Kidney (tissue), 22 donors: ENCODE data around the gene IL23R. TPM values are rescaled to one million over a fixed set of nuclear protein-coding genes. Genes with fewer than 3 reads are reported as not detected.

Experiments used
- DNase-seq, 5 donors: peaks; one replicate each; pipeline ENCODE4 v3.0.0-alpha.2; 2013 to 2020
- FAIRE-seq: peaks from 2 replicates; lab custom pipeline; 2012; peaks lifted over from hg19 to GRCh38; lab: Jason Lieb, UNC
- H3K27ac ChIP-seq, 2 donors: one replicate each; pipeline ENCODE4 v1.7.0; 2013; ENCODE audit warnings: low read depth in 2 of 2, low read length in 2 of 2, inconsistent platforms in 1 of 2
- H3K27me3 ChIP-seq: one replicate; pipeline ENCODE4 v1.7.1; 2013; ENCODE audit warnings: low read length, inconsistent platforms; ENCODE audit not compliant: control insufficient read depth, insufficient read depth
- H3K36me3 ChIP-seq, 3 donors: one replicate each; pipeline versions ENCODE4 v1.7.0 to v1.7.1; 2013; ENCODE audit warnings: low read length in 3 of 3, control low read depth in 1 of 3, inconsistent platforms in 1 of 3; ENCODE audit not compliant: insufficient read depth in 3 of 3, control insufficient read depth in 2 of 3
- H3K4me1 ChIP-seq, 3 donors: one replicate each; pipeline versions ENCODE4 v1.7.0 to v1.7.1; 2013; ENCODE audit warnings: low read length in 3 of 3, inconsistent platforms in 1 of 3, low read depth in 1 of 3; ENCODE audit not compliant: control insufficient read depth in 2 of 3, insufficient read depth in 2 of 3
- H3K4me3 ChIP-seq, 3 donors: one replicate each; pipeline versions ENCODE4 v1.7.0 to v1.8.1; 2013; ENCODE audit warnings: low read length in 3 of 3, control low read depth in 1 of 3, inconsistent platforms in 1 of 3
- H3K9ac ChIP-seq, 3 donors: one replicate each; pipeline versions ENCODE4 v1.7.0 to v1.7.1; 2013; ENCODE audit warnings: low read length in 3 of 3, control low read depth in 1 of 3, inconsistent platforms in 1 of 3
- H3K9me3 ChIP-seq, 3 donors: one replicate each; pipeline versions ENCODE4 v1.7.0 to v1.7.1; 2013; ENCODE audit warnings: low read length in 3 of 3, control low read depth in 1 of 3, inconsistent platforms in 1 of 3; ENCODE audit not compliant: control insufficient read depth in 2 of 3, insufficient read depth in 1 of 3
- intact Hi-C: fragments of 100-400 bp; cut with DNase I; formaldehyde crosslinking; loops from one replicate; pipeline ENCODE4 v1.11.1; 2022
- long read RNA-seq, 10 donors: library from polyadenylated mRNA in 1 of 10; unstranded in 1 of 10; transcript quantifications; one replicate each; pipeline ENCODE4 v2.0.0 and lab custom pipeline, GENCODE V29; 2021 to 2026
- polyA plus RNA-seq: library from polyadenylated mRNA; stranded (reverse); fragments of 350-450 nt; fragmentation: Illumina TruSeq; extraction: RNeasy Lipid Tissue Mini Kit (QIAGEN cat#74804); gene quantifications from one replicate; pipeline ENCODE4 v1.2.3, GENCODE V29; 2014; ENCODE audit warnings: low read depth, low replicate concordance; ENCODE audit not compliant: insufficient read depth
- total RNA-seq: library from RNA; stranded (reverse); fragmentation: NEBNext Ultra II Directional; extraction: Animal tissue kit (Norgen Biotek cat#: 25700); gene quantifications from one replicate; pipeline ENCODE4 v1.2.1, GENCODE V29; 2021
- TF ChIP-seq, protein P1 (sequence below): IDR thresholded peaks from 3 replicates; pipeline ENCODE4 v1.5.1; 2012; ENCODE audit warnings: mild to moderate bottlenecking, moderate library complexity, borderline replicate concordance; ENCODE audit not compliant: insufficient read depth; ENCODE audit errors: extremely low read depth
- donor health status: control.
- donor health status: control.
- donor health status: control.
- donor health status: control.
- donor health status: control.
- donor health status: DM: yes; HTN: yes; CAD: no.
- donor health status: Normal renal cell carcinoma (clear cell type).

IL23R gene
- total RNA-seq = 0.19 TPM
- polyA plus RNA-seq = not detected
- long read RNA-seq, donor 1 = 0 reads
- long read RNA-seq, donor 2 = 0 reads
- long read RNA-seq, donor 3 = 0 reads
- long read RNA-seq, donor 4 = 0 reads
- long read RNA-seq, donor 5 = 0 reads
- long read RNA-seq, donor 6 = 0 reads
- long read RNA-seq, donor 7 = 0 reads
- long read RNA-seq, donor 8 = 0 reads
- long read RNA-seq, donor 9 = 0 reads
- long read RNA-seq, donor 10 = 0 reads

- H3K27me3 ChIP-seq = no peaks in the 10 kb centered on the region
- H3K36me3 ChIP-seq = no peaks in the 10 kb centered on the region
- H3K4me3 ChIP-seq = no peak within 1 kb of the TSS
- H3K27ac ChIP-seq = no peak within 1 kb of the TSS
- TF ChIP-seq, protein P1, sequence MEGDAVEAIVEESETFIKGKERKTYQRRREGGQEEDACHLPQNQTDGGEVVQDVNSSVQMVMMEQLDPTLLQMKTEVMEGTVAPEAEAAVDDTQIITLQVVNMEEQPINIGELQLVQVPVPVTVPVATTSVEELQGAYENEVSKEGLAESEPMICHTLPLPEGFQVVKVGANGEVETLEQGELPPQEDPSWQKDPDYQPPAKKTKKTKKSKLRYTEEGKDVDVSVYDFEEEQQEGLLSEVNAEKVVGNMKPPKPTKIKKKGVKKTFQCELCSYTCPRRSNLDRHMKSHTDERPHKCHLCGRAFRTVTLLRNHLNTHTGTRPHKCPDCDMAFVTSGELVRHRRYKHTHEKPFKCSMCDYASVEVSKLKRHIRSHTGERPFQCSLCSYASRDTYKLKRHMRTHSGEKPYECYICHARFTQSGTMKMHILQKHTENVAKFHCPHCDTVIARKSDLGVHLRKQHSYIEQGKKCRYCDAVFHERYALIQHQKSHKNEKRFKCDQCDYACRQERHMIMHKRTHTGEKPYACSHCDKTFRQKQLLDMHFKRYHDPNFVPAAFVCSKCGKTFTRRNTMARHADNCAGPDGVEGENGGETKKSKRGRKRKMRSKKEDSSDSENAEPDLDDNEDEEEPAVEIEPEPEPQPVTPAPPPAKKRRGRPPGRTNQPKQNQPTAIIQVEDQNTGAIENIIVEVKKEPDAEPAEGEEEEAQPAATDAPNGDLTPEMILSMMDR = no peak
- no peaks in the 10 kb centered on the region for H3K4me1 ChIP-seq
- no peak within 1 kb of the TSS for H3K9ac ChIP-seq
- H3K9me3 ChIP-seq = no peaks in the 10 kb centered on the region
- DNase-seq (no peak), FAIRE-seq (no peak)
- intact Hi-C loops = no loop called here
Measured at GRCh38 chr1:67166196-67166595, at the start of gene IL23R. Gene IL23R (plus strand): TSS chr1:67166454. CDS start chr1:67168121, 1,667 bp downstream.

- no peaks in the 10 kb centered on the region for H3K36me3 ChIP-seq
- no peak overlapping the region for H3K9ac ChIP-seq
- H3K27me3 ChIP-seq = no peaks in the 10 kb centered on the region
- H3K27ac ChIP-seq = no peak overlapping the region
- H3K9me3 ChIP-seq = peaks cover 0 to 2% (median 0%) of the 10 kb centered on the region in 3 donors
- no peak for DNase-seq
- intact Hi-C loops = no loop called here
- H3K4me3 ChIP-seq = no peak overlapping the region
- TF ChIP-seq, protein P1 = no peak
- FAIRE-seq = no peak
- H3K4me1 ChIP-seq = no peaks in the 10 kb centered on the region
Measured at GRCh38 chr1:67118191-67118590, 48.1 kb upstream of the IL23R start.

DNA sequence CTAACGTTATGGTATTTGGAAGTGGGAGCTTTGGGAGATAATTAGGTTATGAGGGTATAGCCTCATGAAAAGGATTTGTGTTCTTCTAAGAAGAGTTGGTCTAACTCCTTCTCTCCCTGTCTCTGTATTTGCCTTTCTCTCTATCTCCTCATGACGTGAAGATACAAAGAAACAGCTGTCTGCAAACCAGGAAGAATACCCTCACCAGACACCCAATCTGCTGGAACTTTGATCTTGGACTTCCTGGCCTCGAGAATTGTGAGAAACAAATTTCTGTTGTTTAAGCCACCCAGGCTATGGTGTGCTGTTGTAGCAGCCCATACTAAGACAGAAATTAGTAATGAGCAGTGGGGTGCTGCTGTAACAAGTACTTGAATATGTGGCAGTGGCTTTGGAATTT is 47.6 kb upstream of the IL23R start:
- H3K4me1 ChIP-seq = no peaks in the 10 kb centered on the region
- no peak for DNase-seq
- TF ChIP-seq, protein P1 = no peak
- H3K9me3 ChIP-seq = peaks cover 0 to 2% (median 0%) of the 10 kb centered on the region in 3 donors
- FAIRE-seq = no peak
- intact Hi-C loops = no loop called here
- H3K36me3 ChIP-seq = no peaks in the 10 kb centered on the region
- H3K9ac ChIP-seq = no peak overlapping the region
- H3K27ac ChIP-seq = no peak overlapping the region
- no peaks in the 10 kb centered on the region for H3K27me3 ChIP-seq
- H3K4me3 ChIP-seq = no peak overlapping the region
